ENCODE data around the gene OR9A4.

Gene OR9A4

DNA sequence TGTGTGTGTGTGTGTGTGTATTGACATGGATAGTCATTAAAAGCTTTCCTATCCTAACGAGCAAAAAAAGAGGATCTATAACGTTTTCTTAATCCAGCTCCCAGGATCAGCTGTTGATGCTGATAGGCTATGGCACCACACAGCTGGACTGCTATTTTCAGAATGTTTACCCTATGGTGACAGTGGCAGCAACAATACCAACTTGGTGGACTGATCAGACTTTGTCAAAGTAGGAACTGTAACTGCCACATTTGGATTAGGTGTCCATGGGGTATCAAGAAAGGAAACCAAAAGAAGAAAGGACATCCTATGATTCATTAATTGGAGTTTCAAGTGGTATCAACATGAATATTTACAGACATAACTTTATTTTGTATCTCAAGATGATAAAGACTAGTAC is 33.3 kb downstream of the OR9A4 start:
- no peak overlapping the region for H3K4me3 ChIP-seq (ENCODE audit: low read depth, low read length)
- no peak for TF ChIP-seq MYC (IDR thresholded peaks at IDR 0.05; ENCODE audit: low read depth, low read length)
- TF ChIP-seq POLR2A (IDR thresholded peaks at IDR 0.05; ENCODE audit: extremely low read depth, insufficient read length): no peak
- no peak for TF ChIP-seq CTCF (IDR thresholded peaks at IDR 0.05; ENCODE audit: low read depth, low read length)
- TF ChIP-seq, protein P1, sequence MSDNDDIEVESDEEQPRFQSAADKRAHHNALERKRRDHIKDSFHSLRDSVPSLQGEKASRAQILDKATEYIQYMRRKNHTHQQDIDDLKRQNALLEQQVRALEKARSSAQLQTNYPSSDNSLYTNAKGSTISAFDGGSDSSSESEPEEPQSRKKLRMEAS (IDR thresholded peaks at IDR 0.05; ENCODE audit: low read depth, low read length): no peak
- peak; percentile 52 for DNase-seq (ENCODE audit: low read depth)

GRCh38 chr7:141949911-141950310 is 33.7 kb downstream of the OR9A4 start:
- TF ChIP-seq POLR2A (IDR thresholded peaks at IDR 0.05; ENCODE audit: extremely low read depth, insufficient read length) (no peak), CTCF (IDR thresholded peaks at IDR 0.05; ENCODE audit: low read depth, low read length) (no peak), MYC (IDR thresholded peaks at IDR 0.05; ENCODE audit: low read depth, low read length) (no peak)
- TF ChIP-seq, protein P1 (IDR thresholded peaks at IDR 0.05; ENCODE audit: low read depth, low read length): no peak
- DNase-seq (ENCODE audit: low read depth): peak; percentile 34
- H3K4me3 ChIP-seq (ENCODE audit: low read depth, low read length): no peak overlapping the region

GRCh38 chr7:141950806-141951205 is 34.6 kb downstream of the OR9A4 start:
- TF ChIP-seq POLR2A (IDR thresholded peaks at IDR 0.05; ENCODE audit: extremely low read depth, insufficient read length): no peak
- TF ChIP-seq, protein P1 (IDR thresholded peaks at IDR 0.05; ENCODE audit: low read depth, low read length): no peak
- TF ChIP-seq CTCF (IDR thresholded peaks at IDR 0.05; ENCODE audit: low read depth, low read length): no peak
- TF ChIP-seq MYC (IDR thresholded peaks at IDR 0.05; ENCODE audit: low read depth, low read length): no peak
- H3K4me3 ChIP-seq (ENCODE audit: low read depth, low read length): no peak overlapping the region
- DNase-seq (ENCODE audit: low read depth): peak; percentile 45

DNA sequence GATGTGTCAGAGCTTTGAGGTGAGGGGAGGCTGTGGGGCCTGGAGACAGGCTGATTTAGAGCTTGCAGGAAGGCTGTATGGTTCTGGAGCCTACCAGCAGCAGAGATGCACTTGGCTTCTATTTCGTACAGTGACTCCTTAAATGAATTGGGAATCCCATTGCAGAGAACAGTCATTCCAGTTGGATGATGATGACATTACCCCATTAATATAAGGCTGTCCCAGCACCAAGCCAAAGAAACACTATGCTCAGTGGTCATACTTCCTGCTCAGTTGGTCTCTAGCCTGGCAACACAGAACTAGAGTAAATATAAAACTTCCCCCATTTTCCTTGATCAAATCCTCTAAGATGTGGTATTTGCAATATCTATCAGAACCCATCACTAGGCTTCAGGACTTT is 36.3 kb downstream of the OR9A4 start:
- TF ChIP-seq MYC (IDR thresholded peaks at IDR 0.05; ENCODE audit: low read depth, low read length): no peak
- no peak for TF ChIP-seq CTCF (IDR thresholded peaks at IDR 0.05; ENCODE audit: low read depth, low read length)
- no peak for TF ChIP-seq POLR2A (IDR thresholded peaks at IDR 0.05; ENCODE audit: extremely low read depth, insufficient read length)
- TF ChIP-seq, protein P1 (IDR thresholded peaks at IDR 0.05; ENCODE audit: low read depth, low read length): no peak
- H3K4me3 ChIP-seq (ENCODE audit: low read depth, low read length): no peak overlapping the region
- no peak for DNase-seq (ENCODE audit: low read depth)

GRCh38 chr7:141954334-141954733 is 38.1 kb downstream of the OR9A4 start:
- TF ChIP-seq, protein P1 (IDR thresholded peaks at IDR 0.05; ENCODE audit: low read depth, low read length): no peak
- TF ChIP-seq MYC (IDR thresholded peaks at IDR 0.05; ENCODE audit: low read depth, low read length) (no peak), CTCF (IDR thresholded peaks at IDR 0.05; ENCODE audit: low read depth, low read length) (no peak), POLR2A (IDR thresholded peaks at IDR 0.05; ENCODE audit: extremely low read depth, insufficient read length) (no peak)
- DNase-seq (ENCODE audit: low read depth): no peak

DNA sequence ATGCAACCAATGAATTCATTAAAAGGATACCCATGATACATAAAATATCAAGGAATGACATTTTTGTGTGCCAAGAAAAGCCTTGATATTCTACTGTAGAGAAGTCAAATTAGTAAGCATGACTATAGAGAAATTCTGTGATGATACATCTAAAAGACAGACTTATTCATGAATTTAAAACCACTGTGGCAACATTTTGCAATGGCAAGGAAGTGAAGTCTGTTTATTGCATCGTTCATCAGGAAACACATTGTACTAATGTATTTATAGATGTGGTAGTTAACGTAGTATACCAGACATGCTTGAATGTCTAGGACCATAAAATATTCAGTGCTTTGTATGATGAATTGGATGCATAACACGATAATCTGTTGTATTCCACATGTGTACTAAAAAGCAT is 39.9 kb downstream of the OR9A4 start:
- TF ChIP-seq CTCF (IDR thresholded peaks at IDR 0.05; ENCODE audit: low read depth, low read length) (no peak), MYC (IDR thresholded peaks at IDR 0.05; ENCODE audit: low read depth, low read length) (peak; percentile 79)
- TF ChIP-seq, protein P1 (IDR thresholded peaks at IDR 0.05; ENCODE audit: low read depth, low read length): peak; percentile 52; the same call in 1 of the 2 replicates
- peak; percentile 92 for DNase-seq (ENCODE audit: low read depth)

More at GRCh38 chr7:141954334-141954733, 38.1 kb downstream of the OR9A4 start:
- no peak overlapping the region for H3K4me3 ChIP-seq (ENCODE audit: low read depth, low read length)

More for the DNA sequence above, 39.9 kb downstream of the OR9A4 start:
- no peak overlapping the region for H3K4me3 ChIP-seq (ENCODE audit: low read depth, low read length)

Measured in NB4 (cell line).